AG04449 (cell line): Measurements from ENCODE around the gene POLR1A.

Experiments used
- CTCF ChIA-PET: fragments of 350-600 bp; formaldehyde crosslinking; extraction: SDS; loops from one replicate; lab custom pipeline; 2021; ENCODE audit warnings: antibody characterized with exemption; lab: Yijun Ruan, JAX
- POLR2A ChIA-PET: fragments of 400-600, 350-600 bp; formaldehyde crosslinking; extraction: SDS; loops from one replicate; lab custom pipeline; 2020; ENCODE audit warnings: antibody characterized with exemption, inconsistent platforms; lab: Yijun Ruan, JAX
- DNase-seq: peaks from one replicate; pipeline ENCODE4 v3.0.0-alpha.2; 2010; ENCODE audit warnings: low read depth, low spot score
- H3K4me3 ChIP-seq: 2 replicates; pipeline ENCODE4 v1.5.1; 2011; ENCODE audit warnings: low read depth, mild to moderate bottlenecking, control low read depth, low read length
- CTCF ChIP-seq: IDR thresholded peaks from one replicate; pipeline ENCODE4 v1.5.1; 2011; ENCODE audit warnings: mild to moderate bottlenecking, moderate library complexity, low read length, control low read depth, inconsistent platforms; ENCODE audit not compliant: insufficient read depth; ENCODE audit errors: missing control alignments

The POLR1A gene

GRCh38 chr2:85989288-85989865 is 116.3 kb downstream of the POLR1A start:
- TF ChIP-seq CTCF, result no peak
- CTCF ChIA-PET, result interaction anchor here (1.9 kb wide), 1 partner anchor 17 kb away, joined by 4 read pairs; no protein-coding TSS in a partner anchor
- POLR2A ChIA-PET, result no interaction called here
- no peak for DNase-seq
- H3K4me3 ChIP-seq, result no peak overlapping the region

- DNase-seq, result no peak
- H3K4me3 ChIP-seq, result no peak overlapping the region
- CTCF ChIA-PET, result interaction anchor here (1.9 kb wide), 1 partner anchor 16 kb away, joined by 4 read pairs; no protein-coding TSS in a partner anchor
- TF ChIP-seq CTCF, result no peak
- POLR2A ChIA-PET, result no interaction called here
These were observed 116.8 kb downstream of the POLR1A start for GRCh38 chr2:85988914-85989270.

- no peak for TF ChIP-seq CTCF
- ChIA-PET POLR2A (no interaction called here), CTCF (interaction anchor here (1.0 to 1.9 kb wide), 2 partner anchors 16 to 101 kb away, joined by 3 to 4 read pairs; no protein-coding TSS in a partner anchor)
- H3K4me3 ChIP-seq, result no peak overlapping the region
- no peak for DNase-seq
These were observed 117.3 kb downstream of the POLR1A start for GRCh38 chr2:85988175-85988913.

GRCh38 chr2:85987266-85988174 is 118.2 kb downstream of the POLR1A start:
- no peak for DNase-seq
- no peak overlapping the region for H3K4me3 ChIP-seq
- POLR2A ChIA-PET, result no interaction called here
- no peak for TF ChIP-seq CTCF
- CTCF ChIA-PET, result interaction anchor here (1.0 kb wide), 1 partner anchor 100 kb away, joined by 3 read pairs; no protein-coding TSS in a partner anchor

GRCh38 chr2:85986121-85986520 is 119.6 kb downstream of the POLR1A start:
- ChIA-PET POLR2A (no interaction called here), CTCF (no interaction called here)
- no peak overlapping the region for H3K4me3 ChIP-seq
- no peak for DNase-seq
- TF ChIP-seq CTCF, result no peak
